Liver (tissue), 3 donors: ENCODE measurements around the gene PTPN6.

ENCODE experiments used
- EGR1 ChIP-seq, 2 donors: IDR thresholded peaks; 2 replicates each; pipeline ENCODE4 v1.6.1; 2016 to 2018; ENCODE audit warnings: antibody characterized with exemption in 2 of 2, low read depth in 2 of 2
- HNF4A ChIP-seq, 2 donors: conservative IDR thresholded peaks; 2 replicates each; pipeline ENCODE4 v1.6.1; 2016; ENCODE audit warnings: antibody characterized with exemption in 2 of 2, mild to moderate bottlenecking in 2 of 2
- JUND ChIP-seq, 2 donors: IDR thresholded peaks; 2 replicates each; pipeline ENCODE4 v1.6.1; 2016; ENCODE audit warnings: antibody characterized with exemption in 2 of 2
- SP1 ChIP-seq: IDR thresholded peaks from 2 replicates; pipeline ENCODE4 v1.6.1; 2018; ENCODE audit warnings: antibody characterized with exemption, mild to moderate bottlenecking
- YY1 ChIP-seq: IDR thresholded peaks from 2 replicates; pipeline ENCODE4 v1.6.1; 2016; ENCODE audit warnings: antibody characterized with exemption, mild to moderate bottlenecking
- TF ChIP-seq, protein P1 (sequence below): fragments of 150-350 bp; IDR thresholded peaks from 2 replicates; pipeline ENCODE4 v1.5.1; 2017; ENCODE audit warnings: improper control_type of control experiment, low read depth, low read length; ENCODE audit not compliant: missing input control
- donor health status: healthy.
- donor health status: healthy.

DNA sequence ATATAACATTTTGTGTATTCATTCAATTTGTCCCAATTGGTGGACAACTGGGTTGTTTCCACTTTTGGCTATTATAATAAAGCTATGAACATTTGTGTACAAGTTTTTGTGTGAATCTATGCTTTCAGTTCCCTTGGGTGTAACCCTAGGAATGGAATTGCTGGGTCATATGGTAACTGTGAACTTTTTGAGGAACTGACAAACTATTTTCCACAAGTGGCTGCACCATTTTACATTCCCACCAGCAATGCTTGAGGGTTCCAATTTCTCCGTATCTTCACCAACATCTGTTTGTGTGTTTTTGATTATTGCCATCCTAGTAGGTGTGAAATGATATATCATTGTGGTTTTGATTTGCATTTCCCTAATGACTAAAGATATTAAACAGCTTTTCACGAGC is 54.2 kb downstream of the PTPN6 start:
- TF ChIP-seq, protein P1, sequence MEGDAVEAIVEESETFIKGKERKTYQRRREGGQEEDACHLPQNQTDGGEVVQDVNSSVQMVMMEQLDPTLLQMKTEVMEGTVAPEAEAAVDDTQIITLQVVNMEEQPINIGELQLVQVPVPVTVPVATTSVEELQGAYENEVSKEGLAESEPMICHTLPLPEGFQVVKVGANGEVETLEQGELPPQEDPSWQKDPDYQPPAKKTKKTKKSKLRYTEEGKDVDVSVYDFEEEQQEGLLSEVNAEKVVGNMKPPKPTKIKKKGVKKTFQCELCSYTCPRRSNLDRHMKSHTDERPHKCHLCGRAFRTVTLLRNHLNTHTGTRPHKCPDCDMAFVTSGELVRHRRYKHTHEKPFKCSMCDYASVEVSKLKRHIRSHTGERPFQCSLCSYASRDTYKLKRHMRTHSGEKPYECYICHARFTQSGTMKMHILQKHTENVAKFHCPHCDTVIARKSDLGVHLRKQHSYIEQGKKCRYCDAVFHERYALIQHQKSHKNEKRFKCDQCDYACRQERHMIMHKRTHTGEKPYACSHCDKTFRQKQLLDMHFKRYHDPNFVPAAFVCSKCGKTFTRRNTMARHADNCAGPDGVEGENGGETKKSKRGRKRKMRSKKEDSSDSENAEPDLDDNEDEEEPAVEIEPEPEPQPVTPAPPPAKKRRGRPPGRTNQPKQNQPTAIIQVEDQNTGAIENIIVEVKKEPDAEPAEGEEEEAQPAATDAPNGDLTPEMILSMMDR, result no peak
- TF ChIP-seq JUND (IDR thresholded peaks at IDR 0.05) (no peak), HNF4A (conservative IDR thresholded peaks at IDR 0.05) (no peak), EGR1 (IDR thresholded peaks at IDR 0.05; ENCODE audit: low read depth in 2 of 2) (no peak), SP1 (no peak), YY1 (no peak)
